HG03558 (cell line): Measurements from ENCODE around the gene IL17RB.

Source experiments
- ATAC-seq: cut with Tn5 transposase; IDR thresholded peaks from one replicate; pipeline ENCODE4 v1.9.1; 2021; ENCODE audit warnings: moderate number of reproducible peaks; ENCODE audit not compliant: unreplicated experiment; ENCODE audit errors: extremely low read depth

Gene IL17RB

DNA sequence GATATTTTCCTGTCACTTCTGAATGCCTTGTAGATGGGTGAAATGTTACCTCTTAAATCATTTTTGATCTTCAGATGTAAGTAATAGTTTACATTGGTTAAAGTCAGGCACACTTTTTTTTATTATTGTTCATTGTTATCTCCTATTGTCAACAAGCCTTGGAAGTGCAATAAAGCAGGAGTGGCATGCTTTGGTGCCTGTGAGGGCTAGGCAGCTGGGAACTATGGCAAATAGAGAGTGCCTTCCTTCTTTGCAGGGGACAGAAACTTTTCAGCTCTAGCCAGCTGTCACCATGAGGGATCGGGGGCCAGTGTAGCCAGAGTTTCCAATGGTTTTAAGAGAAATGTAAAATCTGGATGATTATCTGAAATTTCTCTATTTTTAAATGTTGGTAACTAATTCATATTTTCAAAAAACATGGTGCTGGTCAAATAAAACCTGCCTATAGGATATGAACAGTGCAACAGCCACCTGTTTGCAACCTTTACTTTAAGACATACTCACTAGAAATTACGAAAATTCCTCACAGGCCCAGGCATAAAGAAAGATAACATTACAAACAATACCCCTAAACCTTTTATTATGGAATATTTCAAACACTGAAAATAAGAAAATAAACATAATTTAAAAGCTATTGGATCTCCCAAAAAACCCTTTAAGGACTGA is 54.4 kb downstream of the IL17RB start:
- no peak for ATAC-seq

DNA sequence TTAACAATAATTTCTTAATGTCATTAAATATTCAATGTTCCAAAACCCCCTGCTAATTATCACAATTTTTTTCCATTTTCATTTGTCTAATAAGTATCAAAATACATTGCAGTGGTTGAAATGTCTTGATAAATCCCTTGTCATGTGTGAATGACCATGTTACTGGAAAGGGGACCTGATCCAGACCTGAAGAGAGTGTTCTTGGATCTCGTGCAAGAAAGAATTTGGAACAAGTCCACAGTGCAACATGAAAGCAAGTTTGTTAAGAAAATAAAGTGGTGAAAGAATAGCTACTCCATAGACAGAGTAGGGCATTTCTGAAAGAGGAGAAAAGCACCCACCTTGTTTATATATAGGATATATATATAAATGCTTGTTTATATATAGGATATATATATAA is 55.7 kb downstream of the IL17RB start:
- ATAC-seq, result no peak

DNA sequence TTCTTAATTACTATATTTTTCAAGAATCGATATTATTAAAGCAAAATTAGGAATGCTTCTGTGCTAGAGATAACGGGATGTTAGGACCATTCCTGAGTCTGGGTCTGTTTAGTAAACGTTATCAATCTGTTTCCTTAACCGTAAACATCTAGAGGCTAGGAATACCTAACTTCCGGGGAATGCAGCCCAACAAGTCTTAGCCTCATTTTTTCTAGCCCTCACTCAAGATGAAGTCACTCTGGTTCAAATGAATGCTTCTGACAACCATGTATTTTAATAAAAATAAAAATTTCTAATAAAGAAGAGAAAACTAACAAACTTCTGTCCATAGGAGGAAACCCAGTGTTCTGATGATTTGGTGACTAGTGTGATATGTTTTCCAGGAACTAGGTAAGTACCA is 56.3 kb downstream of the IL17RB start:
- ATAC-seq, result no peak

- ATAC-seq, result no peak
Measured at GRCh38 chr3:53913401-53913800, 67.0 kb downstream of the IL17RB start.
